ENCODE measurements around the gene TRAPPC10. TPM values are rescaled to one million over a fixed set of nuclear protein-coding genes. Genes with fewer than 3 reads are reported as not detected.

The TRAPPC10 gene
- polyA plus RNA-seq, 3 donors: 32.5 to 39.4 (median 39.1) TPM

Other genes with a start within 250 kb of the TRAPPC10 start
- 10 to 100 TPM; 44.0 to 64.3 (median 47.1) TPM for gene CSTB, start 236.0 kb upstream of the TRAPPC10 start, polyA plus RNA-seq (ENCODE audit: insufficient read length in 3 of 3)
- gene RRP1, start 222.7 kb upstream of the TRAPPC10 start, polyA plus RNA-seq (ENCODE audit: insufficient read length in 3 of 3): 10 to 100 TPM; 26.6 to 28.0 (median 26.8) TPM
- gene AGPAT3, start 147.1 kb upstream of the TRAPPC10 start, polyA plus RNA-seq (ENCODE audit: insufficient read length in 3 of 3): 10 to 100 TPM; 45.5 to 61.4 (median 52.8) TPM
- gene PWP2, start 95.1 kb downstream of the TRAPPC10 start, polyA plus RNA-seq (ENCODE audit: insufficient read length in 3 of 3): 1 to 10 TPM; 4.2 to 8.5 (median 5.8) TPM
- gene GATD3, start 121.4 kb downstream of the TRAPPC10 start, polyA plus RNA-seq (ENCODE audit: insufficient read length in 3 of 3): 10 to 100 TPM; 39.1 to 52.3 (median 42.7) TPM
- gene ICOSLG, start 228.6 kb downstream of the TRAPPC10 start, polyA plus RNA-seq (ENCODE audit: insufficient read length in 3 of 3): 10 to 100 TPM in 1 of 3 donors, 1 to 10 TPM in 2; 6.1 to 13.2 (median 6.9) TPM
- gene DNMT3L, start 249.6 kb downstream of the TRAPPC10 start, polyA plus RNA-seq (ENCODE audit: insufficient read length in 3 of 3): not detected

Measured in right renal cortex interstitium (tissue), 3 donors.